Activated CD4-positive, alpha-beta memory T cell treated with anti-CD3 and anti-CD28 coated beads, Interleukin-2, amount 10 ng/mL, durations not matched to agents 7 days and 5 days (primary cell): Measurements from ENCODE around the gene TPSAB1. TPM values are rescaled to one million over a fixed set of nuclear protein-coding genes. Genes with fewer than 3 reads are reported as not detected.
"Not testable (repeated sequence)": the region's sequence is repeated elsewhere in the genome, so short reads cannot be mapped to it uniquely, and the experiment has no call there.

Experiments
- CTCF ChIA-PET: fragments of 350-600 bp; sonication (Branson Sonifier 250); formaldehyde crosslinking; loops from one replicate; lab custom pipeline; 2021; ENCODE audit warnings: antibody characterized with exemption, inconsistent platforms; lab: Charles Lee
- POLR2A ChIA-PET: fragments of 350-600 bp; sonication (Branson Sonifier 250); formaldehyde crosslinking; loops from one replicate; lab custom pipeline; 2021; ENCODE audit warnings: antibody characterized with exemption; lab: Charles Lee
- DNase-seq: peaks from one replicate; pipeline ENCODE4 v3.0.0-alpha.2; 2020
- H3K27ac Mint-ChIP-seq: one replicate; pipeline ENCODE4 v1.8.0; 2021; ENCODE audit warnings: mild to moderate bottlenecking, mixed read lengths
- H3K27me3 Mint-ChIP-seq: one replicate; pipeline ENCODE4 v1.8.0; 2021; ENCODE audit warnings: mixed read lengths
- H3K36me3 Mint-ChIP-seq: one replicate; pipeline ENCODE4 v1.8.0; 2021; ENCODE audit warnings: low read depth, mixed read lengths
- H3K4me1 Mint-ChIP-seq: one replicate; pipeline ENCODE4 v1.8.0; 2021; ENCODE audit warnings: mixed read lengths
- H3K4me3 Mint-ChIP-seq: one replicate; pipeline ENCODE4 v1.8.0; 2021; ENCODE audit warnings: mild to moderate bottlenecking, mixed read lengths
- H3K9me3 Mint-ChIP-seq: one replicate; pipeline ENCODE4 v1.8.0; 2021; ENCODE audit warnings: mixed read lengths
- total RNA-seq, 2 experiments: library from RNA; stranded (reverse); gene quantifications; one replicate each; pipeline ENCODE4 v1.2.3, GENCODE V29; 2021

TPSAB1 gene
- total RNA-seq, 2 experiments from 2014 or later, result not detected

GRCh38 chr16:1256296-1256873 is 15.9 kb downstream of the TPSAB1 start:
- H3K4me3 Mint-ChIP-seq, H3K27ac Mint-ChIP-seq, CTCF ChIA-PET, POLR2A ChIA-PET, H3K36me3 Mint-ChIP-seq, DNase-seq, H3K4me1 Mint-ChIP-seq, H3K9me3 Mint-ChIP-seq: not testable (repeated sequence)
- peaks cover 15% of the 10 kb centered on the region for H3K27me3 Mint-ChIP-seq

- no peak overlapping the region for H3K4me3 Mint-ChIP-seq
- H3K36me3 Mint-ChIP-seq, result no peaks in the 10 kb centered on the region
- ChIA-PET CTCF (no interaction called here), POLR2A (no interaction called here)
- peaks cover 18% of the 10 kb centered on the region for H3K27me3 Mint-ChIP-seq
- no peak overlapping the region for H3K27ac Mint-ChIP-seq
- peaks cover 4% of the 10 kb centered on the region for H3K4me1 Mint-ChIP-seq
- no peak for DNase-seq
- no peaks in the 10 kb centered on the region for H3K9me3 Mint-ChIP-seq
Observed at GRCh38 chr16:1256874-1257322, 16.4 kb downstream of the TPSAB1 start.

GRCh38 chr16:1257561-1258224 is 17.2 kb downstream of the TPSAB1 start:
- ChIA-PET CTCF (no interaction called here), POLR2A (no interaction called here)
- H3K9me3 Mint-ChIP-seq, result no peaks in the 10 kb centered on the region
- no peak overlapping the region for H3K27ac Mint-ChIP-seq
- H3K4me1 Mint-ChIP-seq, result peaks cover 4% of the 10 kb centered on the region
- no peaks in the 10 kb centered on the region for H3K36me3 Mint-ChIP-seq
- no peak for DNase-seq
- peaks cover 20% of the 10 kb centered on the region for H3K27me3 Mint-ChIP-seq
- no peak overlapping the region for H3K4me3 Mint-ChIP-seq

GRCh38 chr16:1258225-1258600 is 17.7 kb downstream of the TPSAB1 start:
- Mint-ChIP-seq H3K4me3 (no peak overlapping the region), H3K4me1 (peaks cover 4% of the 10 kb centered on the region), H3K27ac (no peak overlapping the region), H3K36me3 (no peaks in the 10 kb centered on the region), H3K9me3 (no peaks in the 10 kb centered on the region), H3K27me3 (peaks cover 20% of the 10 kb centered on the region)
- ChIA-PET POLR2A (no interaction called here), CTCF (no interaction called here)
- DNase-seq, result no peak

- peaks cover 20% of the 10 kb centered on the region for H3K27me3 Mint-ChIP-seq
- no peak for DNase-seq
- ChIA-PET CTCF (no interaction called here), POLR2A (no interaction called here)
- no peaks in the 10 kb centered on the region for H3K36me3 Mint-ChIP-seq
- H3K4me1 Mint-ChIP-seq, result peaks cover 4% of the 10 kb centered on the region
- no peak overlapping the region for H3K4me3 Mint-ChIP-seq
- peaks cover 1% of the 10 kb centered on the region for H3K9me3 Mint-ChIP-seq
- H3K27ac Mint-ChIP-seq, result no peak overlapping the region
Observed at GRCh38 chr16:1258906-1259759, 18.6 kb downstream of the TPSAB1 start.

GRCh38 chr16:1259760-1260068 is 19.2 kb downstream of the TPSAB1 start:
- Mint-ChIP-seq H3K27me3 (peaks cover 20% of the 10 kb centered on the region), H3K36me3 (no peaks in the 10 kb centered on the region), H3K4me1 (peaks cover 4% of the 10 kb centered on the region), H3K27ac (no peak overlapping the region), H3K4me3 (no peak overlapping the region), H3K9me3 (peaks cover 7% of the 10 kb centered on the region)
- no peak for DNase-seq
- CTCF ChIA-PET, result no interaction called here
- POLR2A ChIA-PET, result no interaction called here

- Mint-ChIP-seq H3K4me1 (peaks cover 4% of the 10 kb centered on the region), H3K27ac (no peak overlapping the region), H3K9me3 (peaks cover 10% of the 10 kb centered on the region), H3K36me3 (no peaks in the 10 kb centered on the region), H3K27me3 (peaks cover 20% of the 10 kb centered on the region), H3K4me3 (no peak overlapping the region)
- DNase-seq, result no peak
- CTCF ChIA-PET, result no interaction called here
- POLR2A ChIA-PET, result no interaction called here
Observed at GRCh38 chr16:1260101-1260680, 19.7 kb downstream of the TPSAB1 start.

GRCh38 chr16:1261131-1261892 is 20.8 kb downstream of the TPSAB1 start:
- Mint-ChIP-seq H3K9me3 (peaks cover 13% of the 10 kb centered on the region), H3K4me3 (no peak overlapping the region)

GRCh38 chr16:1262210-1262845 is 21.8 kb downstream of the TPSAB1 start:
- ChIA-PET POLR2A (no interaction called here), CTCF (no interaction called here)

More at GRCh38 chr16:1261131-1261892, 20.8 kb downstream of the TPSAB1 start:
- peaks cover 4% of the 10 kb centered on the region for H3K4me1 Mint-ChIP-seq
- H3K27me3 Mint-ChIP-seq, result peaks cover 20% of the 10 kb centered on the region
- no peak for DNase-seq
- H3K36me3 Mint-ChIP-seq, result no peaks in the 10 kb centered on the region
- CTCF ChIA-PET, result no interaction called here
- POLR2A ChIA-PET, result no interaction called here
- H3K27ac Mint-ChIP-seq, result no peak overlapping the region

GRCh38 chr16:1262846-1263221 is 22.3 kb downstream of the TPSAB1 start:
- Mint-ChIP-seq H3K4me1 (peaks cover 4% of the 10 kb centered on the region), H3K27me3 (peaks cover 20% of the 10 kb centered on the region), H3K4me3 (no peak overlapping the region), H3K36me3 (no peaks in the 10 kb centered on the region), H3K27ac (no peak overlapping the region), H3K9me3 (peaks cover 13% of the 10 kb centered on the region)
- ChIA-PET POLR2A (no interaction called here), CTCF (no interaction called here)
- no peak for DNase-seq

More at GRCh38 chr16:1262210-1262845, 21.8 kb downstream of the TPSAB1 start:
- Mint-ChIP-seq H3K27ac (no peak overlapping the region), H3K9me3 (peaks cover 13% of the 10 kb centered on the region), H3K4me1 (peaks cover 4% of the 10 kb centered on the region), H3K4me3 (no peak overlapping the region), H3K36me3 (no peaks in the 10 kb centered on the region), H3K27me3 (peaks cover 20% of the 10 kb centered on the region)
- DNase-seq, result no peak

- CTCF ChIA-PET, result no interaction called here
- POLR2A ChIA-PET, result no interaction called here
- peaks cover 20% of the 10 kb centered on the region for H3K27me3 Mint-ChIP-seq
- DNase-seq, result no peak
- no peak overlapping the region for H3K4me3 Mint-ChIP-seq
- H3K36me3 Mint-ChIP-seq, result no peaks in the 10 kb centered on the region
- H3K27ac Mint-ChIP-seq, result no peak overlapping the region
- H3K4me1 Mint-ChIP-seq, result peaks cover 4% of the 10 kb centered on the region
- H3K9me3 Mint-ChIP-seq, result peaks cover 13% of the 10 kb centered on the region
Observed at GRCh38 chr16:1263591-1264344, 23.3 kb downstream of the TPSAB1 start.
